Activated naive CD8-positive, alpha-beta T cell treated with anti-CD3 and anti-CD28 coated beads, Interleukin-2, amount 50 U/mL, for 16 hours (primary cell): ENCODE data around the gene FLCN.
"Not testable (repeated sequence)": the region's sequence is repeated elsewhere in the genome, so short reads cannot be mapped to it uniquely, and the experiment has no call there.

Experiments used
- DNase-seq: peaks from one replicate; pipeline ENCODE4 v3.0.0-alpha.2; 2020; ENCODE audit warnings: low read depth, low spot score

FLCN gene

DNA sequence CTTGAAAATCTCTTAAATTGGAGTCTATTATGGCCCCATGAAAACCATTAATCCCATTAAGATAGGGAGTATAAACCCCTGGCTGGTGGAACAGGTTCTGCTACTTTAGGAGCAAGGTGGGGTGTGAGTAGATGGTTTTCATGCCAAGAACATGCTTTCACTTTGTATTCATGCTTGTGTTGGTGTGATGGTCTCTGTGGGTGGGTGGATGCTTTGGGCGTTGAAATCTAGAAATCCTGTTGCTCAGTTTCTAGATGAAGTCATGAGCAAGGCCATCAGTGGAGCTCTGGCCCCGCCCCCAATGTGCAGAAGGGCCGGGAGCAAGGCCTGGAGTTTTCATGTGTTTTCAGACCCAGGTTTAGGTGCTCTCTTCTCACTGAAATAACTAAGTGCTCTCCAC is 50.9 kb downstream of the FLCN start:
- DNase-seq: peak; percentile 32

- DNase-seq: not testable (repeated sequence)
Observed at GRCh38 chr17:17184985-17185757, 51.8 kb downstream of the FLCN start.

DNA sequence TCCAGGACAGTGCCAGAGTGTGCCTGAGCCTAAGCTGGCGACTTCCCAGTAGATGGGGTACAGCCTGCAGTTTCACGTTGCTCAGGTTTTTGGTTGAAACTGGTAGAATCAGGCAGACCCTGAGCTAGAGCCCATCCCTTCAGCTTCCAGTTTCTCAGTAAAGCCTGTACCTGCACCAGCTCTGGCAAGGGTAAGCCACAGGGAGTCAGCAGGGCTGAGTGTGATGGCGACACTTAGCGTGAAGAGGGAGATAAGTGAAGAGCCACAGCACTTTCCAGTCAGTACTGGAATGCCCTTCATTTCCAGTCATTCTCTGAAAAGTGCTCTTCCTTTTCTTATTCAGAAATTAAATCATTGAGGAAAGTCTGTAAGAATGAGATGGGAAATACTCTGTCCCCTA is 53.2 kb downstream of the FLCN start:
- no peak for DNase-seq

DNA sequence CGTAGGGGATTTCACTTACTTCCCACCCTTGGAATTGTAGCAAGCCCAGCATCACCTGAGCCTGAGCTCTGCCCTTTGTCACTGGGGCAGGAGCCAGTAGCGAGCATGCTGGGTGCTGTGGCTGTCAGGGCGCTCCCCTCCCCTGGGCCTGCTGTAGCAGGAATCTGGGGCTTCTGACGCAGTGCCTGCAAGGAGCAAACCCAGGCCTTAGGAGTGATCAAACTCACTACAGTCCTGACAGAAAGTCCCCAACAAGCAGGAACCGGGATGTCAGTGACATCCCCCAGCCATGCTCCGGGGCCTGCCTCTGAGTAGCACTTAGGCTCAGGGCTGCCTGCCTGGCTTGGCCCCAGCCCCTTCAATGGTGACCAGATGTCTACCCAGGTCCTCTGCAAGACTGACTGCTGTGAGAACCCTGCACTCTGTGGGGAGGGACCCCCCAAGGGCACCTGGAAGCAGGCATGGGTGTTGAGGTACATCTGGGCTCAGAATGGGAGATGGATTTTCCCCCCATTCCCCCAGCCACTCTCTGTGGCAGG is 54.3 kb downstream of the FLCN start:
- no peak for DNase-seq

- DNase-seq: no peak
Observed at GRCh38 chr17:17181666-17182597, 55.0 kb downstream of the FLCN start.

- DNase-seq: no peak
Observed at GRCh38 chr17:17180741-17181525, 56.0 kb downstream of the FLCN start.

GRCh38 chr17:17180141-17180603 is 56.8 kb downstream of the FLCN start:
- DNase-seq: no peak

DNA sequence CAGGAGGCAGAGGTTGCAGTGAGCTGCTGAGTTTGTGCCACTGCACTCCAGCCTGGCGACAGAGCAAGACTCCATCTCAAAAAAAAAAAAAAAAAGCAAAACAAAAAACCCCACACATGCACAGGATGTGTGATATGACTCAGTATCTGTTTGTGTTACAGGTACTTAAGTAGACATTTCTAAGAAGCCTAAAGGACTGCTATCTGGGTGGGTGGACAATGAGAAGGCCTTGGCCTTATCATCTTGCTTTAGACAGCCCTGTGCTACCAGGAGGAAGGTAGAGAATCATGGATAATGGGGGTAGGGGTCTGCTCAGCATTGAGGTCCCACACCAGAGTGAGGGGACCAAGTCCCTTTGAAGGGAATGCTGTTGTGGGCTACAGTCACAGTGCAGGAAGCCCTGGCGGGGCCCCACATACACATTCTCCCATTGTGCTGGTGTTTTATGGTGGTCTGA is 57.6 kb downstream of the FLCN start:
- no peak for DNase-seq

DNA sequence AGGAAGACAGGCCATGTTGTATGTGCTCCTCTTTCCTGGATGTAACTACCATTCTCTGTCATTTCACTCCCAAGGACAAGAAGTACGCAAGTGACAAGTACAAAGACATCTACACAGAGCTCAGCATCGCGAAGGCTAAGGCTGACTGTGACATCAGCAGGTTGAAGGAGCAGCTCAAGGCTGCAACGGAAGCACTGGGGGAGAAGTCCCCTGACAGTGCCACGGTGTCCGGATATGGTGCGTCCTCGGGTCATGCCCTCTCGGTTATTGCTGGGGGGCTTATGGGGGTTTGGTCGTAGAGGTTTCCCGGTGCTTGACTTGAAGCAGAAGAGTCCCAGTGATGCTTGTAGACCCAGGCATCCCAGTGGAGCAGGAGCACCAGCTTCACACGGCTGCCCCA is 59.8 kb downstream of the FLCN start:
- no peak for DNase-seq

- no peak for DNase-seq
Observed at GRCh38 chr17:17176341-17176740, 60.6 kb downstream of the FLCN start.

DNA sequence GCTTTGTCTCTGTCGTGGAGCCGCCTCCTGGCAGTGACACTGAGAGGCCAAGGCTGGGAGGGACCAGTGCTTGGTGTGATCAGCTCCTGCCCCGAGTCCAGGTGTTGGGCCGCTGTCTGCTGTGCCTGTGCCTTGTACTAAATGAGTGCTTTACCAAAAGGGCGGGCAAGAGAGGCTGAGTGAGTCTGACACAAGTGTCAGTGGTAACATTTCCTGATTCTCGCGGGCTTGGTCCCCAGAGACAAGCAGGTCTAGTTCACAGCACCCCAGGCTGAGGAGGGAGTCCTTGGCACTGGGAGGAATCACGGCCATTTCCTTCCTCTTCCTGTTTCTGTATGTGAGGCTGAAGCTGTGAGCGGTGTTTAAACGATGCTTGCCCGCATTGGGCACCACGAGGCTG is 61.1 kb downstream of the FLCN start:
- DNase-seq: no peak

GRCh38 chr17:17175340-17175739 is 61.6 kb downstream of the FLCN start:
- DNase-seq: no peak

DNA sequence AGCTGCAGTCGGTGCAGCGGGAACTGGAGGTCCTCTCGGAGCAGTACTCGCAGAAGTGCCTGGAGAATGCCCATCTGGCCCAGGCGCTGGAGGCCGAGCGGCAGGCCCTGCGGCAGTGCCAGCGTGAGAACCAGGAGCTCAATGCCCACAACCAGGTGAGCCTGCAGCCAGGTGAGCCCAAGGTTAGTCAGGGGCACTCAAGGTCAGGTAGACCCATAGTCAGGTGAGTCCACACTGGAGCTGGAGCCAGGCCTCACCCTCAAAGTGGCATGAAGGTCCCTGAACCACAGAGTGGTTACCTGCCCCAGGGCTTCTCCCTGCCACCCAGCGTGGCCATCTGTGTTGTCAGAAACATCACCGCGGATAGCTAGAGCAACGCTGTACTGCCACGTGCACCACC is 63.0 kb downstream of the FLCN start:
- DNase-seq: no peak

- no peak for DNase-seq
Observed at GRCh38 chr17:17172990-17173389, 64.0 kb downstream of the FLCN start.

DNA sequence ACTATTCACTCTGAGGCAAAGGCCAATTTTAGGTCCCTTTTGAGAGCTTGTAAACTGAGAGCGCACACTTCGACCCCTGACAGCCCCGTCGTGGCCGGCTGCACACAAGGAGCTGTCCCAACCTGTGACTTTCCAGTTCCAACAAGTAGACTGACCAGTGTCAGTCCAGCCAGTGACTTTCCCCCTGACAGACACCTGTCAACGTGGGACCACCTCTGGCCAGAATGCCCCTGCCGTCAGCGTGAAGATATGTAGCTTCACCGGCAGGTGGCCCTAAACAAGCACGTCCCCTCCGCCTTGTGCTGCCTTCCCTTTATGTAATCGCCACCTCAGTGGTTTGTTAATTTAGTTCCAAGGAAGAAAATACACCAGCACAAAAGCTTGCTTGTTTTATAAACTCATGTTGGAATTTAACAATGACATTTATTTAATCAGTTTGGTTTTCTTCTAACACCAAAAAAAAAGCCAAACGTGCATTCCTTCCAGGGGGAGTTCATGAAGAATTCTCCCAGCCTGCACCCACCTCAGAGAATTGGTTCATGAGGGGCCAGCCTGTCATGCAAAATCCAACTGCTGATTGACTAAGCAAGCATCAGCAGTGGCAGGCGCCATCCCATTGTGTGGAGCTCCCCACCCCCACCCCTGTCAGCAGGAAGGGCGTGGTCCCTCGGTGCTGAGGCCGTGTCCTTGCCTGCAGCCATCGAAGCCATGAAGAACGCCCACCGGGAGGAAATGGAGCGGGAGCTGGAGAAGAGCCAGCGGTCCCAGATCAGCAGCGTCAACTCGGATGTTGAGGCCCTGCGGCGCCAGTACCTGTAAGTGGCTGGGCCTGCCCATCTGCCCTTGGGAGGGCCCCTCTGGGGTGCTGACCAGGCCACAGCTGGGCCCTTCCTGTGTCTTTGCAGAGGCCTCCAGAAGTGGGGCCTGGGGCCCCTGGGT is 64.7 kb downstream of the FLCN start:
- no peak for DNase-seq

DNA sequence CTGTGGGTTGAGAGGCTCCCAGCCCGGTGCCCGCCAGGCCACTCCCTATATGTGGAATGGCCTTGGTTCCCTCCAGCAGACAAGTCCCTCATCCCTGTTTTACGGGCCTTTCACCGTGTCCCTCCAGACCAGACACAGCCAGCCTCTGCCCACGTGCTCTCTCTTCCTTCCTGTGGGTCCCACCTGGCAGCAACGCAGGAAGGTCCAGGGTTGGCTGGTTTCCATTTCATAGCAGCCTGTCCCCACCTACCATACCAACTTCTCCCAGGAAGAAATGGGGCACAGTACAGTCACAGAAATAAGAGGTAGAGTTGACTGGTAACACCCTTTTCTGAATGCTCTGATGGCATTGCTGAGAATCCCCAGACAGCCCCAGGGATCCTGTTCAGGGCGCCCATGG is 65.8 kb downstream of the FLCN start:
- no peak for DNase-seq

GRCh38 chr17:17170346-17170985 is 66.5 kb downstream of the FLCN start:
- no peak for DNase-seq

DNA sequence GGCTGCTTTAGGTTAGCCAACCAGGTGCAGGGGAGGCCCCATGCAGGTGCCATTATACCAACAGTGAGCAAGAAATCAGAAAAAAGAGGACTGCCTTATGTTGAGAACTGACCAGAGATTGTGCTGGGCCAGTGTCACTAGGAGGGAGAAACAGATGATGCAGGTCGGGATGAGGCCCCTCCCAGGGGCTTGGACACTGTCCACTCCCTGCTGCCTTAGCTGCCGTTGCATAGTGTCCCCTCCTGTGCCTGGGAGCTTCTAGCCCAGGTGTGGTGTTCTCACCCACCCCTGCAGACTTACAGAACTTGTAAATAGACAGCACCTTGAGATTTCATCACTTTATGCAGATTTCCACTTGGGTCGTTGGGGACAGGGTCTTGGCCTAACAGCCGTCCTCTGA is 67.6 kb downstream of the FLCN start:
- DNase-seq: no peak

- DNase-seq: no peak
Observed at GRCh38 chr17:17168401-17168800, 68.6 kb downstream of the FLCN start.

GRCh38 chr17:17167986-17168385 is 69.0 kb downstream of the FLCN start:
- DNase-seq: no peak
